Endothelial cell of umbilical vein (primary cell): ENCODE data around the gene RYR1. TPM values are rescaled to one million over a fixed set of nuclear protein-coding genes. Genes with fewer than 3 reads are reported as not detected.

Source experiments
- BruUV-seq: library from RNA; stranded (reverse); fragments of 400-500 nt; replicated peaks from 2 replicates; lab custom pipeline; 2021; lab: Mats Ljungman, UMichigan
- CTCF ChIA-PET: fragments of 300-600, 350-600 bp; sonication (Branson Sonifier 250); formaldehyde crosslinking; loops from one replicate; lab custom pipeline; 2021; ENCODE audit warnings: antibody characterized with exemption, inconsistent platforms; lab: Charles Lee
- POLR2A ChIA-PET: fragments of 300-600, 350-600 bp; sonication (Branson Sonifier 250); formaldehyde crosslinking; loops from one replicate; lab custom pipeline; 2021; ENCODE audit warnings: antibody characterized with exemption, inconsistent platforms; lab: Charles Lee
- DNase-seq: peaks from one replicate; pipeline ENCODE4 v3.0.0-alpha.2; 2011; ENCODE audit warnings: low read depth, low spot score
- FAIRE-seq: peaks from 2 replicates; lab custom pipeline; 2011; peaks lifted over from hg19 to GRCh38; lab: Jason Lieb, UNC
- H2AFZ ChIP-seq: 2 replicates; pipeline ENCODE4 v1.6.0; 2012; ENCODE audit warnings: low read depth, low read length, control low read depth, inconsistent platforms
- H3K27ac ChIP-seq: 2 replicates; pipeline ENCODE4 v1.5.1; 2011; ENCODE audit warnings: low read depth, mild to moderate bottlenecking, control low read depth, low read length, moderate library complexity; ENCODE audit not compliant: insufficient read depth
- H3K27me3 ChIP-seq, 2 experiments: 2 replicates each; pipeline versions ENCODE4 v1.6.0 to v1.6.1; 2011; ENCODE audit warnings: low read length in 2 of 2, mixed read lengths in 1 of 2; ENCODE audit not compliant: control insufficient read depth in 2 of 2, insufficient read depth in 2 of 2
- H3K36me3 ChIP-seq, 2 experiments: 2 replicates in 1 of 2; 3 replicates in 1 of 2; pipeline ENCODE4 v1.5.1; 2011; ENCODE audit warnings: low read length in 2 of 2, mild to moderate bottlenecking in 1 of 2, moderate library complexity in 1 of 2; ENCODE audit not compliant: control insufficient read depth in 2 of 2, insufficient read depth in 2 of 2; ENCODE audit errors: extremely low read depth in 1 of 2
- H3K4me1 ChIP-seq: 3 replicates; pipeline ENCODE4 v1.5.1; 2011; ENCODE audit warnings: mild to moderate bottlenecking, low read length; ENCODE audit not compliant: control insufficient read depth, insufficient read depth; ENCODE audit errors: extremely low read depth
- H3K4me2 ChIP-seq: 2 replicates; pipeline ENCODE4 v1.6.1; 2011; ENCODE audit warnings: low read length, control low read depth, mixed read lengths; ENCODE audit not compliant: insufficient read depth
- H3K4me3 ChIP-seq, 3 experiments: fragments of 200-600 bp in 1 of 3; sonication (generic), shearing (Covaris generic) in 1 of 3; replicated peaks in 1 of 3; 2 replicates each; pipeline ENCODE4 v1.5.1; 2011 to 2016; ENCODE audit warnings: control low read depth in 3 of 3, low read length in 3 of 3, mild to moderate bottlenecking in 2 of 3, inconsistent platforms in 1 of 3, low read depth in 1 of 3, moderate library complexity in 1 of 3; ENCODE audit not compliant: insufficient read depth in 1 of 3
- H3K79me2 ChIP-seq: 2 replicates; pipeline ENCODE4 v1.6.0; 2012; ENCODE audit warnings: low read length, inconsistent platforms; ENCODE audit not compliant: control insufficient read depth, insufficient read depth
- H3K9ac ChIP-seq: replicated peaks from 2 replicates; pipeline ENCODE3; 2011; ENCODE audit warnings: low read length, control low read depth; ENCODE audit not compliant: insufficient read depth; ENCODE audit errors: extremely low read depth
- H3K9me1 ChIP-seq: replicated peaks from 3 replicates; pipeline ENCODE4 v1.6.0; 2011; ENCODE audit warnings: mild to moderate bottlenecking, low read length; ENCODE audit not compliant: control insufficient read depth, insufficient read depth; ENCODE audit errors: extremely low read depth
- H3K9me3 ChIP-seq: replicated peaks from 2 replicates; pipeline ENCODE4 v1.5.1; 2012; ENCODE audit warnings: low read length, inconsistent platforms; ENCODE audit not compliant: control insufficient read depth, insufficient read depth
- H4K20me1 ChIP-seq: replicated peaks from 2 replicates; pipeline ENCODE3; 2011; ENCODE audit warnings: mild to moderate bottlenecking, low read length; ENCODE audit not compliant: control insufficient read depth, insufficient read depth; ENCODE audit errors: extremely low read depth
- EZH2 ChIP-seq: IDR thresholded peaks from 2 replicates; pipeline ENCODE4 v1.6.1; 2012; ENCODE audit warnings: borderline replicate concordance, low read depth, mild to moderate bottlenecking, moderate library complexity, low read length, inconsistent platforms; ENCODE audit not compliant: severe bottlenecking
- FOS ChIP-seq: IDR thresholded peaks from 2 replicates; pipeline ENCODE4 v1.6.1; 2011; ENCODE audit warnings: mild to moderate bottlenecking, low read length, moderate library complexity, borderline replicate concordance; ENCODE audit not compliant: insufficient read depth
- GATA2 ChIP-seq: IDR thresholded peaks from 2 replicates; pipeline ENCODE4 v1.7.0; 2011; ENCODE audit warnings: low read depth, mild to moderate bottlenecking, moderate library complexity, mixed read lengths, low read length; ENCODE audit not compliant: insufficient read length, insufficient read depth
- JUN ChIP-seq: IDR thresholded peaks from 2 replicates; pipeline ENCODE4 v1.6.1; 2011; ENCODE audit warnings: borderline replicate concordance, low read depth; ENCODE audit not compliant: insufficient read length, insufficient read depth
- MYC ChIP-seq: IDR thresholded peaks from one replicate; pipeline ENCODE4 v1.6.1; 2011; ENCODE audit warnings: mild to moderate bottlenecking, low read depth, low read length
- POLR2A ChIP-seq: IDR thresholded peaks from 2 replicates; pipeline ENCODE4 v1.6.1; 2012; ENCODE audit warnings: low read depth, mild to moderate bottlenecking, control low read depth, low read length
- POLR2AphosphoS5 ChIP-seq: IDR thresholded peaks from 2 replicates; pipeline ENCODE4 v1.6.1; 2012; ENCODE audit warnings: low read depth, mild to moderate bottlenecking, control low read depth, low read length, moderate library complexity; ENCODE audit not compliant: insufficient read depth
- dilution Hi-C: fragments of 300-500 bp; cut with MboI; formaldehyde crosslinking; loops from one replicate; pipeline ENCODE4 v1.15.0; 2019; ENCODE audit warnings: low sequenced_read_pairs; ENCODE audit not compliant: extremely low pct_ligation_motif_present
- intact Hi-C: fragments of 100-400 bp; cut with micrococcal nuclease; formaldehyde crosslinking; loops from one replicate; pipeline ENCODE4 v1.10.0; 2022
- polyA plus RNA-seq, 4 experiments: library from polyadenylated mRNA; depleted of rRNA in 3 of 4; stranded (reverse) in 3 of 4; unstranded in 1 of 4; fragments of >200 nt; gene quantifications; 2 replicates each; pipeline versions ENCODE4 v1.2.1 to v1.2.3, GENCODE V29; 2011 to 2012; ENCODE audit warnings: missing spikeins in 1 of 4
- total RNA-seq: library from RNA; stranded (reverse); gene quantifications from 2 replicates; pipeline ENCODE4 v1.2.3, GENCODE V29; 2021
- TF ChIP-seq, protein P1 (sequence below): IDR thresholded peaks from 2 replicates; pipeline ENCODE4 v1.6.1; 2011; ENCODE audit not compliant: insufficient read depth, insufficient read length
- TF ChIP-seq, protein P2 (sequence below), 2 donors: IDR thresholded peaks; 1 replicate in 1 of 2; 2 replicates in 1 of 2; pipeline ENCODE4 v1.5.1; 2011; ENCODE audit warnings: low read length in 2 of 2, mild to moderate bottlenecking in 2 of 2, moderate library complexity in 2 of 2, control low read depth in 1 of 2, inconsistent platforms in 1 of 2, low read depth in 1 of 2; ENCODE audit not compliant: insufficient read depth in 1 of 2; ENCODE audit errors: extremely low read depth in 1 of 2

The RYR1 gene
- total and polyA plus RNA-seq, 2 donors (not counting 3 experiments of a cell fraction or from before 2014, with no cell fraction given): under 0.01 to 0.02 TPM

DNA sequence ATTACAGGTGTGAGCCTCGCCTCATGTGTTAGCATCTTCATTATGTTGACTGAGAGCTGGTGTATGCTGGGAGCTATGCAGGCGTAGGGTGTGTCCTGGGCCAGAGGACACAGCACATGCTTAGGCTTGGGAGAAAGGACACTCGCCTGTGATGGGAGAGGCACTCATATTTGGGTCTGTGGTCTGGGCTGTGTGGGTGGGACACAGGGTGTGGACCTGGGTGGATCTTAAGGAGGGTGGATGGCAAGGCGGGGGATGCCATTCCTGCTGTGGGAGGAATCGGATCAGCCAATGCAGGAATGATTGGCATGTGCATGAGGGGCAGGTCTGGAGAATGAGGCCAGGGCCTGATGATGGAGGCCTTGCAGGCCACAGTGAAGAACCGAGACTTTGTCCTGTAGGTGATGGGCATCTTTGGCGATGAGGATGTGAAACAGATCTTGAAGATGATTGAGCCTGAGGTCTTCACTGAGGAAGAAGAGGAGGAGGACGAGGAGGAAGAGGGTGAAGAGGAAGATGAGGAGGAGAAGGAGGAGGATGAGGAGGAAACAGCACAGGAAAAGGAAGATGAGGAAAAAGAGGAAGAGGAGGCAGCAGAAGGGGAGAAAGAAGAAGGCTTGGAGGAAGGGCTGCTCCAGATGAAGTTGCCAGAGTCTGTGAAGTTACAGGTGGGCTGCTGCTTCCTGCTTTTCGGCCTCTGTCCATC lies 55.4 kb downstream of the RYR1 start:
- Histone ChIP-seq H3K27ac (no peak overlapping the region), H4K20me1 (no peaks in the 10 kb centered on the region), H3K9me3 (no peaks in the 10 kb centered on the region), H3K27me3 (no peaks in the 10 kb centered on the region), H2AFZ (no peak overlapping the region), H3K4me2 (no peak overlapping the region), H3K9ac (no peak overlapping the region), H3K79me2 (no peaks in the 10 kb centered on the region), H3K36me3 (no peaks in the 10 kb centered on the region), H3K4me3 (no peak overlapping the region), H3K4me1 (no peaks in the 10 kb centered on the region), H3K9me1 (no peaks in the 10 kb centered on the region)
- POLR2A ChIA-PET: no interaction called here
- no TSS peak for BruUV-seq
- TF ChIP-seq JUN (no peak), GATA2 (no peak), FOS (no peak), MYC (no peak), EZH2 (no peak), POLR2AphosphoS5 (no peak), POLR2A (no peak)
- TF ChIP-seq, protein P1, sequence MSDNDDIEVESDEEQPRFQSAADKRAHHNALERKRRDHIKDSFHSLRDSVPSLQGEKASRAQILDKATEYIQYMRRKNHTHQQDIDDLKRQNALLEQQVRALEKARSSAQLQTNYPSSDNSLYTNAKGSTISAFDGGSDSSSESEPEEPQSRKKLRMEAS: no peak
- TF ChIP-seq, protein P2, sequence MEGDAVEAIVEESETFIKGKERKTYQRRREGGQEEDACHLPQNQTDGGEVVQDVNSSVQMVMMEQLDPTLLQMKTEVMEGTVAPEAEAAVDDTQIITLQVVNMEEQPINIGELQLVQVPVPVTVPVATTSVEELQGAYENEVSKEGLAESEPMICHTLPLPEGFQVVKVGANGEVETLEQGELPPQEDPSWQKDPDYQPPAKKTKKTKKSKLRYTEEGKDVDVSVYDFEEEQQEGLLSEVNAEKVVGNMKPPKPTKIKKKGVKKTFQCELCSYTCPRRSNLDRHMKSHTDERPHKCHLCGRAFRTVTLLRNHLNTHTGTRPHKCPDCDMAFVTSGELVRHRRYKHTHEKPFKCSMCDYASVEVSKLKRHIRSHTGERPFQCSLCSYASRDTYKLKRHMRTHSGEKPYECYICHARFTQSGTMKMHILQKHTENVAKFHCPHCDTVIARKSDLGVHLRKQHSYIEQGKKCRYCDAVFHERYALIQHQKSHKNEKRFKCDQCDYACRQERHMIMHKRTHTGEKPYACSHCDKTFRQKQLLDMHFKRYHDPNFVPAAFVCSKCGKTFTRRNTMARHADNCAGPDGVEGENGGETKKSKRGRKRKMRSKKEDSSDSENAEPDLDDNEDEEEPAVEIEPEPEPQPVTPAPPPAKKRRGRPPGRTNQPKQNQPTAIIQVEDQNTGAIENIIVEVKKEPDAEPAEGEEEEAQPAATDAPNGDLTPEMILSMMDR (IDR thresholded peaks at IDR 0.05; ENCODE audit: extremely low read depth in 1 of 2, insufficient read depth in 1 of 2, low read depth in 1 of 2, low read length in 2 of 2): no peak
- DNase-seq: no peak
- FAIRE-seq: no peak
- dilution Hi-C loops (no loop called here), intact Hi-C loops (no loop called here)
- CTCF ChIA-PET: no interaction called here
